PC-3 (cell line): ENCODE results near the gene PRR30. TPM values are rescaled to one million over a fixed set of nuclear protein-coding genes. Genes with fewer than 3 reads are reported as not detected.

ENCODE experiments used
- ATAC-seq: fragments of 200-7000 bp; cut with Tn5 transposase; 2 replicates; pipeline ENCODE4 v1.9.1; 2020; ENCODE audit warnings: mild to moderate bottlenecking, moderate library complexity
- BruUV-seq: library from RNA; stranded (reverse); fragments of 400-500 nt; replicated peaks from 2 replicates; lab custom pipeline; 2021; lab: Mats Ljungman, UMichigan
- CTCF ChIA-PET: fragments of 300-600 bp; sonication (Branson Sonifier 250); formaldehyde crosslinking; loops from one replicate; lab custom pipeline; 2022; ENCODE audit warnings: antibody characterized with exemption; lab: Charles Lee
- POLR2A ChIA-PET: fragments of 300-600 bp; sonication (Branson Sonifier 250); formaldehyde crosslinking; loops from one replicate; lab custom pipeline; 2022; ENCODE audit warnings: antibody characterized with exemption; ENCODE audit not compliant: unreplicated experiment; lab: Charles Lee
- DNase-seq: peaks from one replicate; pipeline ENCODE4 v3.0.0-alpha.2; 2015
- H2AFZ ChIP-seq: fragments of 300-600 bp; sonication (generic); 2 replicates; pipeline ENCODE4 v1.6.0; 2016; ENCODE audit warnings: antibody characterized with exemption, low read length
- H3F3A ChIP-seq: fragments of 300-600 bp; sonication (generic); one replicate; pipeline ENCODE4 v1.6.0; 2017; ENCODE audit warnings: antibody characterized with exemption, low read length, control low read depth, mild to moderate bottlenecking; ENCODE audit not compliant: unreplicated experiment
- H3K27ac ChIP-seq: fragments of 300-600 bp; sonication (generic); 2 replicates; pipeline ENCODE4 v1.5.1; 2016; ENCODE audit warnings: mild to moderate bottlenecking, low read length
- H3K27me3 ChIP-seq: fragments of 300-600 bp; sonication (generic); 2 replicates; pipeline ENCODE4 v1.6.1; 2016; ENCODE audit warnings: low read length, mixed read lengths
- H3K36me3 ChIP-seq: fragments of 300-600 bp; sonication (generic); 2 replicates; pipeline ENCODE4 v1.6.1; 2016; ENCODE audit warnings: low read depth, mixed run types, low read length, mixed read lengths
- H3K4me1 ChIP-seq: fragments of 300-600 bp; sonication (generic); 2 replicates; pipeline ENCODE4 v1.5.1; 2016; ENCODE audit warnings: low read length; ENCODE audit not compliant: insufficient read depth
- H3K4me2 ChIP-seq: fragments of 300-600 bp; sonication (generic); 2 replicates; pipeline ENCODE4 v1.6.0; 2016; ENCODE audit warnings: low read length
- H3K4me3 ChIP-seq: fragments of 300-600 bp; sonication (generic); 2 replicates; pipeline ENCODE4 v1.5.1; 2016; ENCODE audit warnings: mild to moderate bottlenecking, low read length, mixed read lengths
- H3K79me2 ChIP-seq: fragments of 300-600 bp; sonication (generic); 2 replicates; pipeline ENCODE4 v1.6.1; 2017; ENCODE audit warnings: low read length, mixed read lengths
- H3K9ac ChIP-seq: fragments of 300-600 bp; sonication (generic); 2 replicates; pipeline ENCODE4 v1.6.0; 2016; ENCODE audit warnings: mild to moderate bottlenecking, low read length
- H3K9me2 ChIP-seq: fragments of 300-600 bp; sonication (generic); replicated peaks from 2 replicates; pipeline ENCODE4 v1.6.1; 2016; ENCODE audit warnings: mixed run types, low read length, mixed read lengths
- H3K9me3 ChIP-seq: fragments of 300-600 bp; sonication (generic); 2 replicates; pipeline ENCODE4 v1.6.1; 2016; ENCODE audit warnings: low read length, mixed read lengths
- H4K20me1 ChIP-seq: fragments of 300-600 bp; sonication (generic); 2 replicates; pipeline ENCODE4 v1.6.1; 2016; ENCODE audit warnings: low read length, mixed read lengths
- CTCF ChIP-seq: fragments of 300-600 bp; sonication (generic); conservative IDR thresholded peaks from 2 replicates; pipeline ENCODE4 v1.5.1; 2017; ENCODE audit warnings: antibody characterized with exemption, low read depth, mild to moderate bottlenecking, low read length
- EZH2 ChIP-seq: fragments of 300-600 bp; sonication (generic); IDR thresholded peaks from one replicate; pipeline ENCODE4 v1.6.1; 2017; ENCODE audit warnings: antibody characterized with exemption, mild to moderate bottlenecking, low read length; ENCODE audit not compliant: unreplicated experiment
- EZH2phosphoT487 ChIP-seq: fragments of 300-600 bp; sonication (generic); IDR thresholded peaks from 2 replicates; pipeline ENCODE4 v1.6.1; 2018; ENCODE audit warnings: mild to moderate bottlenecking, antibody characterized with exemption, low read length, borderline replicate concordance
- intact Hi-C: fragments of 100-400 bp; cut with micrococcal nuclease; formaldehyde crosslinking; loops from 2 replicates; pipeline ENCODE4 v1.9.0; 2023
- total RNA-seq: library from RNA; depleted of rRNA; stranded (reverse); fragments of >200 nt; gene quantifications from 2 replicates; pipeline ENCODE4 v1.2.3, GENCODE V29; 2014

PRR30 gene
- total RNA-seq, 1 experiment from 2014 or later, result not detected

DNA sequence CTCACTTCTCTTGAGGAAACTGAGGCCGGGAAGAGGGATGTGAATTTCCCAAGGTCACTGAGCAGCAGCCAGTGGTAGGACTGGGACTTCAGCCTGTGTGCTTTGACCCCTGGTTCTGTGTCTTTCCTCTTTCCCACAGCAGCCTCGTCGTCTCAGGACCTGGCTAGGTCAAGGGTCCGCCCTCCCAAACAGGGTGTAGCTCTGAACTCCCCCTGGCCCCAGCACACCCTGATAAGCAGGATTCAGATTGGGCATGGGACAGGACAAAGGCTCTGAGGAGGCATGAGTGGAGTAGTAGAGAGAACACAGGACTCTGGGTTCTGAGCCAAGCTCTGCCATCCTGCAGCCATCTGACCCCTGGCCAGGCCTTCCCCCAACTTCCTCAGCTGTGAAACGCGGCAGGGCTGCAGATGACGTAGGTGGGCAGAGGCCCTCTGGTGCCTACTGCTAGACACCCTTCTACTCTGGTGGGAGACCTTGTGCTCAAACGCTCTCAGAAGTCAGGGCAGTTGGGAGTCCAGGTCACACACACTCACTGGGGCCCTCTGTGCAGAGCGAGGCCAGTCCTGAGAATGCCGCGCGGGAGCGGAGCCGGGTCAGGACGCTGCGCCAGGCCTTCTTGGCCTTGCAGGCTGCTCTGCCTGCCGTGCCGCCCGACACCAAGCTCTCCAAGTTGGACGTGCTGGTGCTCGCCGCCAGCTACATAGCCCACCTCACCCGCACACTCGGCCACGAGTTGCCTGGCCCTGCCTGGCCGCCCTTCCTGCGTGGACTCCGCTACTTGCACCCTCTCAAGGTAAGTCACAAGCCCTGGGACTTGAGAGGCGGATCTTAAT is 10.6 kb upstream of the PRR30 start:
- H3K4me2 ChIP-seq, result no peak overlapping the region
- no peak overlapping the region for H3K4me3 ChIP-seq
- H3K27me3 ChIP-seq, result no peaks in the 10 kb centered on the region
- H3K27ac ChIP-seq, result no peak overlapping the region
- POLR2A ChIA-PET, result no interaction called here
- H3K9me3 ChIP-seq, result no peaks in the 10 kb centered on the region
- intact Hi-C loops, result no loop called here
- H2AFZ ChIP-seq, result no peak overlapping the region
- TF ChIP-seq EZH2phosphoT487 (no peak), EZH2 (no peak), CTCF (no peak)
- H3K9ac ChIP-seq, result no peak overlapping the region
- no TSS peak for BruUV-seq
- CTCF ChIA-PET, result no interaction called here
- no peaks in the 10 kb centered on the region for H3K79me2 ChIP-seq
- no peaks in the 10 kb centered on the region for H3K9me2 ChIP-seq
- DNase-seq (no peak), ATAC-seq (no peak)
- no peaks in the 10 kb centered on the region for H3F3A ChIP-seq
- H4K20me1 ChIP-seq, result no peaks in the 10 kb centered on the region
- H3K36me3 ChIP-seq, result no peaks in the 10 kb centered on the region
- no peaks in the 10 kb centered on the region for H3K4me1 ChIP-seq

DNA sequence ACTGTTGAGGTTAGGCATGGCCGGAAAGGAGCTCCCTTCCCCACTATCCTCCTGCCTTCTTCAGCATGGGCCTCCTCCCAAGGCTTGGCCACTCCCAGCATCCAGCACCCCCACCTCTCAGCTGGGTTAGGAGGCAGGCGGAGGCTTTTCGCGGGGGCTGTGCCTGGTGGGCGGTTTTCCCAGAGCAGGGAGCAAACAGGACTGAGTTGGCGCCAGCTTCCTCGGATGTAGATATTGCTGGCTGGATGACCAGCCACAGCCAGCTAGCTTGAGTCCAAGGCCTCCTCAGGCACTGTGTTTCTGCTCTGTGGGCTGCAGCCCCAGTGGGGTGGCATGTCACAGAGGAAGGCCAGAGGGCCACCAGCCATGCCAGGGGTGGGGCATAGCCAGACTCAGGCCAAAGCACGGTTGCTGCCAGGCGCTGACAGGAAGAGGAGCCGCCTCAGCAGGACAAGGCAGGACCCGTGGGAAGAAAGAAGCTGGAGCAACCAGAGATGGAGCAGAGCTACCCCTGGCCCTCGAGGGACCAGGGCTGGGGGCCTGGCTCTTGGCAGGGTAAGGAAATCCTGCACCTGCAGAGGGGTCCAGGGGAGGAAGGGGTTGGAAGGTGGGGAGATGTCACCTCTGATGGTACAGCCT is 9.7 kb upstream of the PRR30 start, which contains the start of gene TCF23:
TSS of gene TCF23 (plus strand) at position 204 of the 639 bp plus-strand sequence. CDS start at position 334, 130 bp downstream.
- ATAC-seq, result no peak
- Histone ChIP-seq H3K9me3 (no peaks in the 10 kb centered on the region), H3K9ac (no peak within 1 kb of the TSS), H3K4me2 (no peak within 1 kb of the TSS), H3K27me3 (peaks cover under 1% of the 10 kb centered on the region; the same call in 1 of the 2 replicates), H4K20me1 (no peaks in the 10 kb centered on the region), H3K36me3 (no peaks in the 10 kb centered on the region), H3K4me3 (no peak within 1 kb of the TSS), H2AFZ (no peak within 1 kb of the TSS), H3K4me1 (no peaks in the 10 kb centered on the region), H3F3A (no peaks in the 10 kb centered on the region), H3K79me2 (no peaks in the 10 kb centered on the region), H3K9me2 (no peaks in the 10 kb centered on the region), H3K27ac (no peak within 1 kb of the TSS)
- DNase-seq, result no peak
- CTCF ChIA-PET, result no interaction called here
- intact Hi-C loops, result no loop called here
- no TSS peak for BruUV-seq
- POLR2A ChIA-PET, result no interaction called here
- TF ChIP-seq CTCF (no peak), EZH2phosphoT487 (no peak), EZH2 (no peak)
